Activated T-cell treated with anti-CD3 and anti-CD28 coated beads, Interleukin-2, amount 50 U/mL, for 1 hour (primary cell): Measurements from ENCODE around the gene TAP1.
A peak's percentile ranks its signal among the peaks of the same experiment; 100 is the strongest.

Experiments
- DNase-seq: peaks from one replicate; pipeline ENCODE4 v3.0.0-alpha.2; 2020

The TAP1 gene

GRCh38 chr6:32858194-32858593 is 4.7 kb upstream of the TAP1 start:
- no peak for DNase-seq

- no peak for DNase-seq
These were observed 3.8 kb upstream of the TAP1 start for GRCh38 chr6:32857156-32857891.

- DNase-seq, result no peak
These were observed 2.1 kb upstream of the TAP1 start for GRCh38 chr6:32855467-32856174.

- no peak for DNase-seq
These were observed 1.1 kb upstream of the TAP1 start for GRCh38 chr6:32854376-32855178.

DNA sequence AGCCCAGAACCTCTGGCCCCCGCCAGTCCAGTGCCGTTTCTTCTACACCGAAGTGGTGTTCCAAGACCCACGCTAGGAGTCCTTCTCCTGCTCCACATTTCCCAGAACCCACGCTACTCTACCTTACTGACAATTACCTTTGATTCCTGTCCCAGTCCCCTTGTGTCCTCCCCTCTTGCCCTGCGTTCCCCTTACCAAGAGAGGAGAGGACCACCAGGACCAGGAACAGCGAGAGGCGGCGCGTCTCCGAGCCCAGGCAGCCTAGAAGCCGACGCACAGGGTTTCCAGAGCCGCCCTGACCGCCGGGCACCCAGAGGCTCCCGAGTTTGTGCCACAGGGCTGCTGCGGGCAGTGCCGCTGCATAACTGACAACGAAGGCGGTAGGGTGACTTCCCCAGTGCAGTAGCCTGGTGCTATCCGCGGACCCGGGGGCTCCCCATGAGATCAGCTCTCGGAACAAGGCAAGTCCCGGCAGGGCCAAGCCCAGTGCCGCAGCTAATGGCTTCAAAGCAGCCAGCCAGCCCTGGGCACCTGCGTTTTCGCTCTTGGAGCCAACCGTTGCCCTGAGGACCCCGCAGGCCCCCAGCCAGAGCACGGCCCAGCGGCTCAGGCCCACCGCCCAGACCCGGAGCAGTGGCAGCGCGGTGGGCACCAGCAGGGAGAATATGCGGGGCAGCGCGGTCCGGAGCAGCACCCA is 512 bp downstream of the TAP1 start:
- peak; percentile 71 for DNase-seq

GRCh38 chr6:32852018-32852843 is 1.3 kb downstream of the TAP1 start:
- DNase-seq, result no peak

- no peak for DNase-seq
These were observed 2.5 kb downstream of the TAP1 start for GRCh38 chr6:32851025-32851424.

DNA sequence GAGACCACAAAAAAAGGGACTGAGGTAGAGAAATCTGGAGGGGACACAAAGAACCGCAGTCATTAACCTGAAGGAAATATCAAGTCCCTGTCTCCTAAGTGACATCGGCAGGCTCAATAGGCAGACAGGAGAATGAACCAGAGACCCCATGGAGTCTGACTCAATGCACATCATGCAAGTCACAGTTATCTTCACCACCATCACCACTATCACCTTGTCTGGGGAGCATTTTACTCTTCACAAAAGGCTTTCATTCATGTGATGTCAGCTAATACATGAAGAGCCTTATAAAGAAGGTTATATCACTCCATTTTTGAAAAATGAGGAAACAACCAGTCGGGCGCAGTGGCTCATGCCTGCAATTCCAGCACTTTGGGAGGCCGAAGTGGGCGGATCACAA is 4.4 kb downstream of the TAP1 start:
- DNase-seq, result no peak

DNA sequence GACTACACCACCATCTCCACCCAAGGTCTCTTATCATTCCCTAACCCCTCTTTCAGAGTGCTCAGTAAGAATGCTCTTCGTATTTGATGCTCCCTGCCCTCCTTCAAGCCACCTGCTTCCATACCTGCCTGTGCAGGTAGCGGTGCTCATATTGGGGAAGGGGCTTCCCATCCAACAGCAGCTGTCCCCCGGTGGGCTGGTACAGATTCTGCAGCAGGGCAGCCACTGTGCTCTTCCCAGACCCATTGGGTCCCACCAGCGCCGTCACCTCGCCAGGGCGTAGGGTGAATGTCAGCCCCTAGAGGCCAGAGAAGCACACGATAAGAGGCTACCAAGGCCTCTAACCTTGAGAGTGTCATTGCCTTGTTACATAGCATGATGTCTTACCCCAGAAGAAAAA is 5.7 kb downstream of the TAP1 start:
- DNase-seq, result no peak

GRCh38 chr6:32847004-32847403 is 6.5 kb downstream of the TAP1 start:
- DNase-seq, result no peak

- peak; percentile 53 for DNase-seq
These were observed 8.1 kb downstream of the TAP1 start for GRCh38 chr6:32845384-32845884.

- DNase-seq, result no peak
These were observed 8.6 kb downstream of the TAP1 start for GRCh38 chr6:32844839-32845383.

GRCh38 chr6:32843979-32844838 is 9.3 kb downstream of the TAP1 start, which contains the start of gene PSMB8:
TSS of gene PSMB8 (minus strand) at chr6:32844047. CDS start at chr6:32843996, 51 bp downstream.
- peak; percentile 97 for DNase-seq

DNA sequence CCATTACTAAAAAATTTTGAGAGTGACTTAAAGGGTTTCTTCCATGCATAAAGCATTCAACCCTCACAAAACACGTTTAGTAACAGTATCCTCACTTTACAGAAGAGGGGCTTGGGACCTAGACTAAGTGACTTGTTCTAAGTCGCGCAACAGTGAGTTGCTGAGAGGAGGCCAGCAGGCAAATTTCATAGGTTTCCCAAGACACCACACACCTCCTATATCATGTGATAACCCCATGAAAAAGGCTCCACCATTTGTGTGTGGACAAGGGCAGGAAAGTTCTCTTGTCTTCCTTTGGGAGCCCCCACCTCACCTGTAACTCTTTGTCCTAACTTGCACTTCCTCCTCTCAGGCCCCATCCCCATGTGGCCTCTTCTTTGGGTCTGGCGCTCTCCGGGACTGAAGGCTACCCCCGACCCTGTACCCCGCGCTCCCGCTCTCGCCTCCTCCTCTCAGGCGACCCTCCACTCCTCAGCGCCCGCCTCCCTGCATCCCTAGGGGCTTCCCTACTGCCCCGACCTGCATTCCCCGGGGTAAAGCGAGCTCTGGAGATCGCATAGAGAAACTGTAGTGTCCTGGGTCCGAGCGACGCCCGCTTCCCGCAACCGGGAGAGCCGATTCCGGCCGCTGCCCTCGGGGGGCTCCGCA is 10.0 kb downstream of the TAP1 start:
- DNase-seq, result no peak

DNA sequence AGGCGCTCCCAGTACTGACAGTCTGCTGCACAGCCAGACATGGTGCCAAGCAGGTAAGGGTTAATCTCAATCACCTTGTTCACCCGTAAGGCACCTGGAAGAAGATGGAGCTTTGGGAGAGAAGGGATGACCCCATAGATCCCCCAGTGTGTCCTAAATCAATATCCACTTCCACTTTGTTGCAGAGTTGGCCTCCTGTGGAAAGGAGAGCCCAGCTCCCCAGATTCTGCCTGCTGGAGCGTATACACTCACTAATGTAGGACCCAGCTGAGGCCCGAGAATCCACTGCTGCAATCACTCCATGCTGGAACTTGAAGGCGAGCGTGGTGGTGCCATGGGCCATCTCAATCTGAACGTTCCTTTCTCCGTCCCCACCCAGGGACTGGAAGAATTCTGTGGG is 10.8 kb downstream of the TAP1 start:
- no peak for DNase-seq

- DNase-seq, result no peak
These were observed 11.4 kb downstream of the TAP1 start for GRCh38 chr6:32842021-32842650.

- no peak for DNase-seq
These were observed 12.8 kb downstream of the TAP1 start for GRCh38 chr6:32840604-32841246.

- no peak for DNase-seq
These were observed 14.1 kb downstream of the TAP1 start for GRCh38 chr6:32839356-32839755.
